Karpas-422 (cell line): ENCODE results near the gene CAMSAP1. TPM values are rescaled to one million over a fixed set of nuclear protein-coding genes. Genes with fewer than 3 reads are reported as not detected.
"Not testable (repeated sequence)": the region's sequence is repeated elsewhere in the genome, so short reads cannot be mapped to it uniquely, and the experiment has no call there.

Experiments
- DNase-seq: peaks from one replicate; pipeline ENCODE4 v3.0.0-alpha.2; 2015
- H2AFZ ChIP-seq: fragments of 200-600 bp; sonication (generic); 2 replicates; pipeline ENCODE4 v1.6.1; 2014; ENCODE audit warnings: antibody characterized with exemption, low read length, mixed read lengths
- H3K27ac ChIP-seq: fragments of 200-600 bp; sonication (generic); 2 replicates; pipeline ENCODE4 v1.5.1; 2014; ENCODE audit warnings: mild to moderate bottlenecking, low read length, moderate library complexity
- H3K27me3 ChIP-seq: fragments of 200-600 bp; sonication (generic); 2 replicates; pipeline ENCODE4 v1.6.1; 2014; ENCODE audit warnings: low read length, mixed read lengths
- H3K36me3 ChIP-seq: fragments of 200-600 bp; sonication (generic); 2 replicates; pipeline ENCODE4 v1.6.1; 2014; ENCODE audit warnings: low read length, mixed read lengths; ENCODE audit not compliant: insufficient read depth
- H3K4me1 ChIP-seq: fragments of 200-600 bp; sonication (generic); 2 replicates; pipeline ENCODE4 v1.6.1; 2014; ENCODE audit warnings: mild to moderate bottlenecking, low read length, mixed read lengths
- H3K4me2 ChIP-seq: fragments of 200-600 bp; sonication (generic); 2 replicates; pipeline ENCODE4 v1.6.1; 2014; ENCODE audit warnings: low read length, low read depth, mild to moderate bottlenecking; ENCODE audit not compliant: poor library complexity, severe bottlenecking
- H3K4me3 ChIP-seq: fragments of 200-600 bp; sonication (generic); 2 replicates; pipeline ENCODE4 v1.5.1; 2014; ENCODE audit warnings: mild to moderate bottlenecking, antibody characterized with exemption, low read length, mixed read lengths
- H3K79me2 ChIP-seq: fragments of 200-600 bp; sonication (generic); 2 replicates; pipeline ENCODE4 v1.6.1; 2014; ENCODE audit warnings: mild to moderate bottlenecking, low read length, mixed read lengths
- H3K9ac ChIP-seq: fragments of 200-600 bp; sonication (generic); 2 replicates; pipeline ENCODE4 v1.6.0; 2014; ENCODE audit warnings: low read length
- H3K9me2 ChIP-seq: fragments of 200-600 bp; sonication (generic), shearing (Covaris generic); replicated peaks from 2 replicates; pipeline ENCODE4 v1.6.0; 2014; ENCODE audit warnings: mild to moderate bottlenecking, low read length, moderate library complexity; ENCODE audit not compliant: insufficient read depth
- H3K9me3 ChIP-seq: fragments of 300-700, 200-600 bp; sonication (generic); 2 replicates; pipeline ENCODE4 v1.6.1; 2014; ENCODE audit warnings: low read length, mixed read lengths
- H4K20me1 ChIP-seq: fragments of 200-600 bp; sonication (generic); 2 replicates; pipeline ENCODE4 v1.6.1; 2014; ENCODE audit warnings: mild to moderate bottlenecking, antibody characterized with exemption, low read length, low read depth; ENCODE audit not compliant: insufficient read depth
- total RNA-seq: library from RNA; depleted of rRNA; stranded (reverse); fragments of >200 nt; shearing (Covaris generic); gene quantifications from 2 replicates; pipeline ENCODE4 v1.2.3, GENCODE V29; 2014; ENCODE audit warnings: low replicate concordance

Gene CAMSAP1
- total RNA-seq, 1 experiment from 2014 or later = 26.9 TPM

DNA sequence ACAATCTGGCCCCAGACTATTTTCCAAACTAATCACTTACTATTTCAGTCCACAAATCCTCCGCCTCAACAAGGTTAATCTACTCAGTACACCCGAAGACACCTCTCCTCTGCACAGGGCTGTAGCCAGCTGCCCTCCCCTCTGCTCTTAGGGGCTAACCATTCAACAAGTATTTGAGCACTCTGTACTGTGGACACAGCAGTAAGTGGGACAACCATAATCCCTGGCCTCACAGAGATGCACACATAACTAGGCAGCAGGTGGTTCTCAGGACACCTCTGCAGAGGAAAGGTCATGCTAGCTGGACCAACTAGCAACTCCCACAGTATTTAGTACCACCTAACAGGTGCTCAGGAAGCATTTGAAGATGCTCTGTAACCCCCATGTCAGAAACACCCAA is 5.5 kb downstream of the CAMSAP1 start:
- Histone ChIP-seq H3K9me2 (no peaks in the 10 kb centered on the region), H3K79me2 (peaks cover 97% of the 10 kb centered on the region), H3K4me1 (peaks cover 22% of the 10 kb centered on the region), H3K27me3 (no peaks in the 10 kb centered on the region), H3K36me3 (no peaks in the 10 kb centered on the region; the same call in 1 of the 2 replicates), H3K9me3 (no peaks in the 10 kb centered on the region), H3K27ac (no peak overlapping the region), H3K4me3 (no peak overlapping the region), H3K4me2 (no peak overlapping the region), H2AFZ (no peak overlapping the region), H3K9ac (no peak overlapping the region), H4K20me1 (peaks cover 24% of the 10 kb centered on the region)
- DNase-seq = no peak

DNA sequence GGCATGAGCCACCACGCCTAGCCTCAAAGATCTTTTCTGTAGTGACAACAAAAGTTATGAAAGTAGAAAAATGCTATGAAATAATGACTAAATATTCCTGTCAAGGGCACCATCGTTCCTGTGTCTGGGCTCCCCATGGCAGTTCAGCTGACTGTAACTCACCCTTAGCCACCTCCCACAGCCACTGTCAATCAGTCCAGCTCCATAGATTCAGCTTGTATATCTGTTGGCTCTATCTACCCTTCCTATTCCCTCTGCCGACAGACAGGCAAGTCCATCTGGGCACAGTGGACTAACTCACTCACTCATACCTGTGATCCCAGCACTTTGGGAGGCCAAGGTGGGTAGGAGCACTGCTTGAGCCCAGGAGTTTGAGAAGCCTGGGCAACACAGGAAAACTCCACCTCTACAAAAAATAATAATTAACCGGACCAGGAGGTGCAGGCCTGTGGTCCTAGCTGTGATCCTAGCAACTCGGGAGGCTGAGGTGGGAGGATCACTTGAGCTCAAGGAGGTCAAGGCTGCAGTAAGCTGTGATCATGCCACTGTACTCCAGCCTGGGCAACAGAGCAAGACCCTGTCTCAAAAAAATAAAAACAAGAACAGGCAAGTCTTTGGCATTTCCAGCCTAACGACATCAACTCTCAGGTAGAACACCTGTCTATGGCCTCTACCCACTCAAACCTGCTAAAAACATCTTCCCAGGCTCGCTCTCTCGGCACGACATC is 6.2 kb downstream of the CAMSAP1 start:
- Histone ChIP-seq H3K4me1 (peaks cover 28% of the 10 kb centered on the region), H4K20me1 (peaks cover 25% of the 10 kb centered on the region), H3K36me3 (no peaks in the 10 kb centered on the region; the same call in 1 of the 2 replicates), H3K9me2 (no peaks in the 10 kb centered on the region), H3K9ac (no peak overlapping the region), H3K9me3 (no peaks in the 10 kb centered on the region), H3K27ac (no peak overlapping the region), H3K79me2 (peaks cover 99% of the 10 kb centered on the region), H3K27me3 (no peaks in the 10 kb centered on the region), H3K4me3 (no peak overlapping the region), H3K4me2 (no peak overlapping the region), H2AFZ (no peak overlapping the region)
- no peak for DNase-seq

DNA sequence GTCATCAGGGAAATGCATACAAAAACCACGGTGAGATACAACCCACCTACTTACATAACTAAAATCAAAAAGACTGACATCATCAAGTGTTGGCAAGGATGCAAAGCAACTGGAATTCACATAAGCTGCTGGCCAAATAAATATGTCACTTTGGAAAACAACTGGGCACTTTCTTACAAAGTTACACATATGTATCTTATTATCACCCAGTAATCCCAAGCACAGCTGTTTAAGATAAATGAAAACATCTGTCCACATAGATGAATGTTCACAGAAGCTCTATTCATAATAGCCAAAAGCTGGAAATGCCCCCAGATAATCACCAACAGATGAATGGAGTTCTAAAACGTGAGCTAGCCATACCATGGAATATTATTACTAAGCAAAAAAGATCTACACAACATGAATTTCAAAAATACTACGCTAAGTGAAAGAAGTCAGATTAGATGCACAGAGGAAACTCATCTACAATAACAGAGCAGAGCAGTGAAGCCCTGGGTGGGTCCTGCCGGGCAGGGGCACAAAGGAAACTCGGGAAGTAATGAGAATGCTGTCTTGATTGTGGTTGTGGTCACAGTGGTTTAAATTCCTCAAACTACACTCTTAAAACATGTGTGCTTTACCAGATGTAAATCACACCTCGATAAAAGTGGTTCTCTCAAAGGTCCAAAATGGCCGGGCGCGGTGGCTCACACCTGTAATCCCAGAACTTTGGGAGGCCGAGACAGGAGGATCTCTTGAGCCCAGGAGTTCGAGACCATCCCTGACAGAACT is 8.5 kb downstream of the CAMSAP1 start:
- Histone ChIP-seq H4K20me1 (peaks cover 15% of the 10 kb centered on the region; the same call in 1 of the 2 replicates), H3K27me3 (no peaks in the 10 kb centered on the region), H3K9ac (no peak overlapping the region), H3K9me2 (no peaks in the 10 kb centered on the region), H3K4me3 (no peak overlapping the region), H3K36me3 (no peaks in the 10 kb centered on the region), H3K9me3 (no peaks in the 10 kb centered on the region), H3K4me1 (peaks cover 30% of the 10 kb centered on the region), H3K4me2 (no peak overlapping the region), H3K79me2 (peaks cover 99% of the 10 kb centered on the region), H2AFZ (no peak overlapping the region), H3K27ac (no peak overlapping the region)
- DNase-seq = no peak

DNA sequence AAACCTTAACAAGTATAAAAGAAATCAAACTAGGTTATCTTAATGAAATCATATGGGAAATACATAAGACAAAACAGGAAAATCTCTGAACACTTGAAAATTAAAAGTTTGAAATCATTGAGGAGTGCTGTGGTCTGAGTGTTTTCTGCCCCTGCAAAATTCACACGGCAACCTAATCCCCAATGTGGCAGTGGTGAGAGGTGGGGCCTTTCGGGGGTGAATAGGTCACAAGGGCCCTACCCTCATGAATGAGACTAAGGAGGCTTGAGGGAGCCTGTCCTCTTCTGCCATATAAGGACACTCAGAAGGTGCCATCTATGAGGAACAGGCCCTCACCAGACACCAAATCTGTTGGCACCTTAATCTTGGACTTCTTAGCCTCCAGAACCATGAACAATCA is 10.7 kb downstream of the CAMSAP1 start:
- Histone ChIP-seq H3K36me3 (no peaks in the 10 kb centered on the region), H3K9me2 (no peaks in the 10 kb centered on the region), H3K27me3 (no peaks in the 10 kb centered on the region), H3K9ac (no peak overlapping the region), H3K9me3 (no peaks in the 10 kb centered on the region), H3K79me2 (peaks cover 99% of the 10 kb centered on the region), H4K20me1 (peaks cover 23% of the 10 kb centered on the region), H3K4me1 (peaks cover 36% of the 10 kb centered on the region), H3K4me2 (no peak overlapping the region), H3K4me3 (no peak overlapping the region), H2AFZ (no peak overlapping the region), H3K27ac (no peak overlapping the region)
- no peak for DNase-seq

DNA sequence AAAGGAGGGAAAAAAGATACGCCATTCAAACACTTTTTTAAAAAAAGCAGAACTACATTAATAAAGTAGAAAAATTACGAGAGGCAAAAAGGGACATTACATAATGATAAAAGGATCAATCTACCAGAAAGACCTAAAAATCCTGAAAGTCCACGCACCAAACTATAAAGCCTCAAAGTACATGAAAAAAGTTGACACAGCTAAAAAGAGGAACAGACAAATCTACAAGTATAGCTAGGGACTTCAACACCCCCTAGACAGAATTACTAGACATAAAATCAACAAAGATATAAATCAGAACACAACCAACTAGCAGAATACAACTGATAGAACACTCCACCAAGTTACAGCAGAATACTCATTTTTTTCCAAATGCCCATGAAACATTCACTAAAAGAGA is 11.1 kb downstream of the CAMSAP1 start:
- Histone ChIP-seq H3K4me2 (no peak overlapping the region), H3K27ac (no peak overlapping the region), H3K27me3 (no peaks in the 10 kb centered on the region), H3K4me1 (peaks cover 41% of the 10 kb centered on the region), H3K36me3 (no peaks in the 10 kb centered on the region), H3K4me3 (no peak overlapping the region), H3K79me2 (peaks cover 99% of the 10 kb centered on the region), H3K9me3 (no peaks in the 10 kb centered on the region), H3K9ac (no peak overlapping the region), H4K20me1 (peaks cover 23% of the 10 kb centered on the region), H2AFZ (no peak overlapping the region), H3K9me2 (no peaks in the 10 kb centered on the region)
- DNase-seq = no peak

DNA sequence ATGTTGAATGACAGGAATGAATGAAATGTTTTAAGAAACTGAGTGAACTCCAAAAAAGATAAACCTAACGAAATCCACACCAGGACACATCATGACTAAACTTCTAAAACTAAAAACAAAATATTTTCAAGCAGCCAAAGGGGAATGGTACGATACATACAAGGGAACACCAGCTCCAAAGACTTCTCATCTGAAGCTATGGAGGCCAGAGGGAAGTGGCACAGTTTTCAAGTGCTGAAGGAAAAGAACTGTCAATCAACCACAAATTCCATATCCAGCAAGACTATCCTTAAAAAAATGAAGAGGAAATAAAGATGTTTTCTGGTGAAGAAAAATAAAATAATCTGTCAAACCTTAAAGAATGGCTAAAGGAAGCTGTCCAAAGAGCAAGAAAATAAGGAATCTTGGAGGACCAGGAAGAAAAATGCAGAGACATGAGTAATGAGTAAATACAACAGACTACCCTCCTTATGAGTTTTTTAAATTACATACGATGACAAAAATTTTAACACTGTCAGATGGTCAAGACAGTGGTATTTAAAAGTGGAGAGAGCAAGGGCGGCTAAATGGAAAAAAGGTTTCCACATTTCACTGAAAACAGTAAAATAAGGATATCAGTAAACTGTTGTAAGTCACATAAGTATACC is 12.0 kb downstream of the CAMSAP1 start:
- no peaks in the 10 kb centered on the region for H3K9me2 ChIP-seq
- no peaks in the 10 kb centered on the region for H3K36me3 ChIP-seq
- H3K9me3 ChIP-seq = no peaks in the 10 kb centered on the region
- H3K79me2 ChIP-seq = peaks cover 99% of the 10 kb centered on the region
- no peak overlapping the region for H3K4me2 ChIP-seq
- H3K27ac ChIP-seq = no peak overlapping the region
- H3K27me3 ChIP-seq = no peaks in the 10 kb centered on the region
- H4K20me1 ChIP-seq = peaks cover 23% of the 10 kb centered on the region
- H2AFZ ChIP-seq = no peak overlapping the region
- no peak for DNase-seq
- H3K9ac ChIP-seq = no peak overlapping the region
- peaks cover 42% of the 10 kb centered on the region for H3K4me1 ChIP-seq
- no peak overlapping the region for H3K4me3 ChIP-seq

DNA sequence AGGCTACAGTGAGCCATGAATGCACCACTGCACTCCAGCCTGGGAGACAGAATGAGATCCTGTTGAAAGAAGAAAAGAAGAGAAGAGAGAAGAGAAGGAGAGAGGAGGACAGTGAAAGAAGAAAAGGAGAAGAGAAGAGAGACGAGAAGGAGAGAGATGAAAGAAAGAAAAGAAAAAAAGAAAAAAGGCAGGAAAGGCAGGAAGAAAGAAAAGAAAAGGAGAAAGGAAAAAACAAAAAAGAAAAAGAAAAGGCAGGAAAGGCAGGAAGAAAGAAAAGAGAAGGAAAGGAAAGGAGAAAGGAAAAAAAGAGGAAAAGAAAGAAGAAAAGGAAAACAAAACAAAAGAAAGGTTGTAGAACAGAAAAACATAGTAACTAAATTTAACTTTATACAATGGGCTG is 14.2 kb downstream of the CAMSAP1 start:
- no peak for DNase-seq
- no peak overlapping the region for H3K9ac ChIP-seq
- H3K27me3 ChIP-seq = no peaks in the 10 kb centered on the region
- no peak overlapping the region for H3K27ac ChIP-seq
- H2AFZ ChIP-seq = no peak overlapping the region
- peaks cover 30% of the 10 kb centered on the region for H4K20me1 ChIP-seq
- no peaks in the 10 kb centered on the region for H3K36me3 ChIP-seq
- peaks cover 100% of the 10 kb centered on the region for H3K79me2 ChIP-seq
- H3K9me2 ChIP-seq = no peaks in the 10 kb centered on the region
- no peak overlapping the region for H3K4me2 ChIP-seq
- peaks cover 58% of the 10 kb centered on the region for H3K4me1 ChIP-seq
- H3K4me3 ChIP-seq = no peak overlapping the region
- H3K9me3 ChIP-seq = no peaks in the 10 kb centered on the region

DNA sequence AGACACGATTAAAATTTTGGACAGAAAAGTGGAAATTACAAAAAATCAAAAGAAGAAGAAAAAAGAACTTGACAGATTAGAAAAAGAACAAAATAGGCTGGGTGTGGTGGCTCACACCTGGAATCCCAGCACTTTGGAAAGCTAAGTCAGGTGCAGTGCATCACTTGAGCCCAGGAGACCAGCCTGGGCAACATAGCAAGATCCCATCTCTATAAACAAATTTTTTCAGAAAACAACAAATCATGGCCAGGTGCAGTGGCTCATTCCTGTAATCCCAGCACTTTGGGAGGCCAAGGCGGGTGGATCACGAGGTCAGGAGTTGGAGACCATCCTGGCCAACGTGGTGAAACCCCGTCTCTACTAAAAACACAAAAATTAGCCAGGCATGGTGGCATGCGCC is 15.0 kb downstream of the CAMSAP1 start:
- DNase-seq, H3K27ac ChIP-seq, H2AFZ ChIP-seq, H3K9me2 ChIP-seq, H3K27me3 ChIP-seq, H3K9me3 ChIP-seq, H3K4me2 ChIP-seq, H3K9ac ChIP-seq, H3K4me3 ChIP-seq, H3K36me3 ChIP-seq: not testable (repeated sequence)
- Histone ChIP-seq H4K20me1 (peaks cover 36% of the 10 kb centered on the region), H3K4me1 (peaks cover 65% of the 10 kb centered on the region), H3K79me2 (peaks cover 100% of the 10 kb centered on the region)
